Measurements from ENCODE around the gene GLT6D1. TPM values are rescaled to one million over a fixed set of nuclear protein-coding genes. Genes with fewer than 3 reads are reported as not detected.

GLT6D1 gene
- total RNA-seq, 6 experiments from 2014 or later: not detected

- no peaks in the 10 kb centered on the region for H3K4me1 ChIP-seq
- H3K27ac ChIP-seq: no peak overlapping the region
- no peak overlapping the region for H3K4me3 ChIP-seq
- H3K9me3 ChIP-seq: no peaks in the 10 kb centered on the region
- no peaks in the 10 kb centered on the region for H3K36me3 ChIP-seq
- DNase-seq (no peak), ATAC-seq (no peak)
- no peaks in the 10 kb centered on the region for H3K27me3 ChIP-seq
- intact Hi-C loops (cut with DNase I): no loop called here
- TF ChIP-seq POLR2A (IDR thresholded peaks at IDR 0.05) (no peak), CTCF (IDR thresholded peaks at IDR 0.05) (no peak)
- WGBS (ENCODE audit: insufficient coverage, low coverage, low lambda C conversion rate, missing lambda C conversion rate): 66% methylated on average over 7 of the region's 7 CpGs
Observed at GRCh38 chr9:135620558-135620957, 18.8 kb downstream of the GLT6D1 start.

- WGBS (ENCODE audit: insufficient coverage, low coverage, low lambda C conversion rate, missing lambda C conversion rate): 20% methylated on average over 1 of the region's 10 CpGs
- Histone ChIP-seq H3K4me1 (no peaks in the 10 kb centered on the region), H3K27ac (no peak overlapping the region), H3K36me3 (no peaks in the 10 kb centered on the region), H3K27me3 (no peaks in the 10 kb centered on the region), H3K9me3 (no peaks in the 10 kb centered on the region), H3K4me3 (no peak overlapping the region)
- intact Hi-C loops (cut with DNase I): no loop called here
- ATAC-seq (no peak), DNase-seq (no peak)
- TF ChIP-seq POLR2A (IDR thresholded peaks at IDR 0.05): no peak
- TF ChIP-seq CTCF (IDR thresholded peaks at IDR 0.05): no peak
Observed at GRCh38 chr9:135619599-135619886, 19.8 kb downstream of the GLT6D1 start.

- 72% methylated on average over 2 of the region's 8 CpGs for WGBS (ENCODE audit: insufficient coverage, low coverage, low lambda C conversion rate, missing lambda C conversion rate)
- no peaks in the 10 kb centered on the region for H3K27me3 ChIP-seq
- no peak overlapping the region for H3K27ac ChIP-seq
- ATAC-seq (no peak), DNase-seq (no peak)
- H3K9me3 ChIP-seq: no peaks in the 10 kb centered on the region
- no peaks in the 10 kb centered on the region for H3K4me1 ChIP-seq
- intact Hi-C loops (cut with DNase I): no loop called here
- no peak overlapping the region for H3K4me3 ChIP-seq
- no peaks in the 10 kb centered on the region for H3K36me3 ChIP-seq
- TF ChIP-seq CTCF (IDR thresholded peaks at IDR 0.05) (no peak), POLR2A (IDR thresholded peaks at IDR 0.05) (no peak)
Observed at GRCh38 chr9:135618866-135619598, 20.3 kb downstream of the GLT6D1 start.

- no peak overlapping the region for H3K27ac ChIP-seq
- 40% methylated on average over 3 of the region's 13 CpGs for WGBS (ENCODE audit: insufficient coverage, low coverage, low lambda C conversion rate, missing lambda C conversion rate)
- H3K27me3 ChIP-seq: no peaks in the 10 kb centered on the region
- no peak overlapping the region for H3K4me3 ChIP-seq
- TF ChIP-seq CTCF (IDR thresholded peaks at IDR 0.05): no peak
- H3K36me3 ChIP-seq: no peaks in the 10 kb centered on the region
- H3K4me1 ChIP-seq: no peaks in the 10 kb centered on the region
- intact Hi-C loops (cut with DNase I): no loop called here
- no peak for ATAC-seq
- H3K9me3 ChIP-seq: no peaks in the 10 kb centered on the region
- DNase-seq: no peak
Observed at GRCh38 chr9:135617991-135618411, 21.3 kb downstream of the GLT6D1 start.

GRCh38 chr9:135617538-135617900 lies 21.8 kb downstream of the GLT6D1 start:
- intact Hi-C loops (cut with DNase I): no loop called here
- no peaks in the 10 kb centered on the region for H3K9me3 ChIP-seq
- no peak for DNase-seq
- no peak for ATAC-seq
- no peaks in the 10 kb centered on the region for H3K27me3 ChIP-seq
- H3K4me1 ChIP-seq: no peaks in the 10 kb centered on the region
- no peak overlapping the region for H3K4me3 ChIP-seq
- no peak overlapping the region for H3K27ac ChIP-seq
- 80% methylated on average over 1 of the region's 13 CpGs for WGBS (ENCODE audit: insufficient coverage, low coverage, low lambda C conversion rate, missing lambda C conversion rate)
- H3K36me3 ChIP-seq: no peaks in the 10 kb centered on the region
- TF ChIP-seq CTCF (IDR thresholded peaks at IDR 0.05) (no peak), POLR2A (IDR thresholded peaks at IDR 0.05) (no peak)
